PFSK-1 (cell line): Measurements from ENCODE around the gene CXXC5.

Experiments used
- FOXP2 ChIP-seq: optimal IDR thresholded peaks from 2 replicates; pipeline ENCODE3; 2011; ENCODE audit warnings: borderline replicate concordance, control low read depth, inconsistent platforms; ENCODE audit not compliant: insufficient read depth; ENCODE audit errors: extremely low read length, extremely low read depth
- POLR2AphosphoS5 ChIP-seq: IDR thresholded peaks from 2 replicates; pipeline ENCODE4 v1.6.1; 2012; ENCODE audit warnings: low read depth, mild to moderate bottlenecking, control low read depth, low read length, moderate library complexity
- SIN3A ChIP-seq: IDR thresholded peaks from 2 replicates; pipeline ENCODE4 v1.6.1; 2012; ENCODE audit warnings: mild to moderate bottlenecking, low read length, moderate library complexity, borderline replicate concordance; ENCODE audit not compliant: insufficient read depth
- TAF1 ChIP-seq: IDR thresholded peaks from 2 replicates; pipeline ENCODE4 v1.6.1; 2012; ENCODE audit warnings: low read length, control low read depth, borderline replicate concordance; ENCODE audit not compliant: insufficient read depth
- TF ChIP-seq, protein P1 (sequence below), 2 experiments: IDR thresholded peaks; 2 replicates each; pipeline versions ENCODE4 v1.6.1 to v1.8.0; 2011 to 2012; ENCODE audit warnings: low read depth in 2 of 2, low read length in 2 of 2, control low read depth in 1 of 2, inconsistent platforms in 1 of 2, mild to moderate bottlenecking in 1 of 2, moderate library complexity in 1 of 2; ENCODE audit not compliant: insufficient read depth in 1 of 2

Gene CXXC5

DNA sequence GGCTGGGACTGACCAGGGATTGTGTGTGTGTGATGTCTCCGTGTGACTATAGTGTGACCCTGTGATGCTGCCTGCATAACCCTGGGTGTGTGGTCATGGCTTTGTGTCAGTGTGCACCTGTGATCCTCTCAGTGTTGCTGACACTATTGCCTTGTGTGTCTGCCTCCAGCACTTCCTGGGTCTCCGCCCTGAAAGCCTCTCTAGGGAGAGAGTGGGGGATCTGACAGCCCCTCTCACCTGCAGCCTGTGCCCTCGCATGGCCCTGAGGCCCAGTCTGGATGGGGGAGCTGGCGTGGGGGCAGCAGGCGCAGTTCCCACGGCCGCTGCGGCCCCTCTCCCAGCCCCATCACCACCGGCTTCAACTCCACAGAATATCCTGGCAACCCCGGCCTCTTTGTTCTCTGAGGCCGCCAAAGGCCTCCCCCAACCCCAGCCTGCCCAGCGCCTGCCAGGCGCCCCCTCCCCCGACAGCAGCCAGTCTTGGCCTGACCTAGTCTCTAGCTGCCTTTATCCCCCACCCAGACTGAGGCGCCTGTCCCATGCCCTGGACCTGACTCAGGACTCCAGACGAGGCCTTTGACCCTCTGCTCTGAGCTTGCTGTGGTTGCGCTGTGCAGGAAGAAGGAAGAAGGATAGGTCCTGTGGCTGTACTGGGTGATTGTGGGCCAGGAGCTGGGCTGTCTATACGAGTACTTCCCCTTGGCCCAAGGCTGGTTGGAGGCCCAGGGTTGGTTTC, 38.7 kb downstream of the CXXC5 start:
- TF ChIP-seq SIN3A = no peak
- TF ChIP-seq, protein P1, sequence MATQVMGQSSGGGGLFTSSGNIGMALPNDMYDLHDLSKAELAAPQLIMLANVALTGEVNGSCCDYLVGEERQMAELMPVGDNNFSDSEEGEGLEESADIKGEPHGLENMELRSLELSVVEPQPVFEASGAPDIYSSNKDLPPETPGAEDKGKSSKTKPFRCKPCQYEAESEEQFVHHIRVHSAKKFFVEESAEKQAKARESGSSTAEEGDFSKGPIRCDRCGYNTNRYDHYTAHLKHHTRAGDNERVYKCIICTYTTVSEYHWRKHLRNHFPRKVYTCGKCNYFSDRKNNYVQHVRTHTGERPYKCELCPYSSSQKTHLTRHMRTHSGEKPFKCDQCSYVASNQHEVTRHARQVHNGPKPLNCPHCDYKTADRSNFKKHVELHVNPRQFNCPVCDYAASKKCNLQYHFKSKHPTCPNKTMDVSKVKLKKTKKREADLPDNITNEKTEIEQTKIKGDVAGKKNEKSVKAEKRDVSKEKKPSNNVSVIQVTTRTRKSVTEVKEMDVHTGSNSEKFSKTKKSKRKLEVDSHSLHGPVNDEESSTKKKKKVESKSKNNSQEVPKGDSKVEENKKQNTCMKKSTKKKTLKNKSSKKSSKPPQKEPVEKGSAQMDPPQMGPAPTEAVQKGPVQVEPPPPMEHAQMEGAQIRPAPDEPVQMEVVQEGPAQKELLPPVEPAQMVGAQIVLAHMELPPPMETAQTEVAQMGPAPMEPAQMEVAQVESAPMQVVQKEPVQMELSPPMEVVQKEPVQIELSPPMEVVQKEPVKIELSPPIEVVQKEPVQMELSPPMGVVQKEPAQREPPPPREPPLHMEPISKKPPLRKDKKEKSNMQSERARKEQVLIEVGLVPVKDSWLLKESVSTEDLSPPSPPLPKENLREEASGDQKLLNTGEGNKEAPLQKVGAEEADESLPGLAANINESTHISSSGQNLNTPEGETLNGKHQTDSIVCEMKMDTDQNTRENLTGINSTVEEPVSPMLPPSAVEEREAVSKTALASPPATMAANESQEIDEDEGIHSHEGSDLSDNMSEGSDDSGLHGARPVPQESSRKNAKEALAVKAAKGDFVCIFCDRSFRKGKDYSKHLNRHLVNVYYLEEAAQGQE (IDR thresholded peaks at IDR 0.05; ENCODE audit: insufficient read depth in 1 of 2, low read depth in 2 of 2, low read length in 2 of 2) = no peak
- no peak for TF ChIP-seq TAF1
- TF ChIP-seq POLR2AphosphoS5 = no peak
- TF ChIP-seq FOXP2 = no peak

GRCh38 chr5:139687656-139688055, 39.5 kb downstream of the CXXC5 start:
- TF ChIP-seq SIN3A = no peak
- no peak for TF ChIP-seq FOXP2
- 0 out of 2 replicates have a peak, but pooled peaks have one; percentile 24 for TF ChIP-seq POLR2AphosphoS5
- TF ChIP-seq TAF1 = no peak

- TF ChIP-seq TAF1 (no peak), SIN3A (no peak), FOXP2 (no peak), POLR2AphosphoS5 (no peak)
- TF ChIP-seq, protein P1 (IDR thresholded peaks at IDR 0.05; ENCODE audit: insufficient read depth in 1 of 2, low read depth in 2 of 2, low read length in 2 of 2) = no peak
These were observed 40.0 kb downstream of the CXXC5 start for GRCh38 chr5:139688088-139688702.

DNA sequence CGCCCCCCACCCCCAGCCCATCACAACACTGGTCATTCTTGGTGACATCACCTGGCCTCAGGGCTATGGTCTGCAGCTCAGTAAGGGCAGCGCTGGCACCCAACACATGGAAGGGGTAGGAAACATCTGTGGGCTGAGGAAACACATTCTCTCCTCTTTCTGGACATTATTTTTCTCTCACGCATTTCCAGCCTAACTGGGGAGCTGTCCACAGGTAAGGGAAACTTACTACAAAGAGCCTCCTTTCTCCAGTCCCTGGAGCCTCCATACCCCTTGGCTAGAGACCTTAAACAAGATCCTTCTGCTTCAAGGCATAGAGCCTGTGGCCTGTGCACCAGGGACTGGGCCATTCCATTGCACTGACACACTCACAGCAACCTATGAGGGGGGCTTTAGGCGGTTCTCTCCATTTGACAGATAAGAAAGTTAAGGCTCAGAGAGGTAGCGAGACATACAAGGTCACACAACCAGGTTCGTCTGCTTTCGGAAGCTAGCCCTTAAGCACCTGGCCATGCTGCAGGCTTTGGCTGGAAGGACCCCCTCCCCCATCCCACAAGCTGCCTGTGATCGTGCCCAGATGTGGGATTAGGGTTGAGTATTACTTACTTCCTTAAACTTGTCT, 40.7 kb downstream of the CXXC5 start:
- TF ChIP-seq POLR2AphosphoS5 (no peak), TAF1 (no peak), FOXP2 (no peak)

DNA sequence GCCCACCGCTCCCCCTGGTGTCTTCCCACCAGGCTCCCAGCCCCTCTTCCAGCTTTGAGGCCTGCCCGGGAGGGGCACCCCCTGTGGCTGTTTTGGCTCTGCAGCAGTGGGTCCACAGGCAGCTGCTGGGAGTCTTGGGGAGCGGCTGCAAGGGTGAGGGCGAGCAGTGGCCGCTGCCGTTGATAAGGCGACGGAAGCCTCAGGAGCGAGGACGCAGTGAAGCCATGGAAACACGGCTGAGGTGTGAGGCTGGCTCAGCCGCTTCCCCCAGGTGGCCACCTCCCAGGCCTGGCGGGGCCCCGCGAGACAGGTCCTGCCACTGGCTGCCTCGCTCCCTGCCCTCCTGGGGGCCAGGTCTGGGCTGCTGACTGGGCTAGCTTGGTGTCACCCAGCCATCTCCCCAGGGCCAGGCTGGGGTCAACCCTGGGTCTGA, 41.5 kb downstream of the CXXC5 start:
- TF ChIP-seq FOXP2 (no peak), POLR2AphosphoS5 (no peak), SIN3A (no peak), TAF1 (no peak)
- TF ChIP-seq, protein P1 (IDR thresholded peaks at IDR 0.05; ENCODE audit: insufficient read depth in 1 of 2, low read depth in 2 of 2, low read length in 2 of 2) = no peak
